OCI-LY1 (cell line): ENCODE data around the gene BLOC1S6.

ENCODE experiments used
- EZH2 ChIP-seq: fragments of 200-600 bp; sonication (generic), shearing (Covaris generic); IDR thresholded peaks from 2 replicates; pipeline ENCODE4 v1.8.0; 2017; ENCODE audit warnings: borderline replicate concordance, mixed run types, mild to moderate bottlenecking, antibody characterized with exemption, low read length, moderate library complexity, mixed read lengths
- TF ChIP-seq, protein P1 (sequence below): fragments of 200-600 bp; sonication (generic), shearing (Covaris generic); IDR thresholded peaks from 2 replicates; pipeline ENCODE4 v1.5.1; 2017; ENCODE audit warnings: mild to moderate bottlenecking, antibody characterized with exemption, low read length, moderate library complexity, mixed read lengths

DNA sequence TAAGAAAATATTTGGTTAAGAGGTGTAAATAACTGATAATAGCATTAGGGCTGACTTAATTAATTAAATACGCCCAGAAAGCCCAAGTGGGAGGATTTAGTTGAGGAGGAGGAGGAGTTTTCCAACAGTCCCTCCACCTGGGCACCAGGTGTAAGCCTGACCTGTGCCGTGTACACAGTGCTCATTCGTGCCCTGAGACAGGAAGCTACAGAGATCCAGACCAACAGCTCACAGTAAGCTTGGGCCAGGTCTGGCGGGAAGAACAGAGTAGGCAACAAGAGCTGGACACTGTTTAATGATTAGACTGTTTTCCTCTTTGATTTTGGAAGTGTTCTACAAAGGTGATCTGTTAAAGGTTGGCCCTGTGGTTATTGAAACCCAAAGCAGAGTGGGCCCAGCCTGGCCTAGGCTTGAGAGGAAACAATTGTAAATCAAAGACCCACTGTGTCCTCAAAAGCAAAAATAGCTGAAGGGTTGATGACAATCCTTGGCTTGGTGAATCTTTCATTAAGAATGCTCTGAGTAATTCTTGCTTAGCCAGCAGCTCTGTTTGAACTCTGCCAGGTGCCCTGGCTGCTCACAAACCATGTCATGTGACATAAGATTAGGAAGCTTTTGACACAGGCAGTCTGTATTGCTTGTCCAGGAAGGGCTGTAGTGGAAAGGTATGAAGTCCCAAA, 61.5 kb downstream of the BLOC1S6 start:
- TF ChIP-seq, protein P1, sequence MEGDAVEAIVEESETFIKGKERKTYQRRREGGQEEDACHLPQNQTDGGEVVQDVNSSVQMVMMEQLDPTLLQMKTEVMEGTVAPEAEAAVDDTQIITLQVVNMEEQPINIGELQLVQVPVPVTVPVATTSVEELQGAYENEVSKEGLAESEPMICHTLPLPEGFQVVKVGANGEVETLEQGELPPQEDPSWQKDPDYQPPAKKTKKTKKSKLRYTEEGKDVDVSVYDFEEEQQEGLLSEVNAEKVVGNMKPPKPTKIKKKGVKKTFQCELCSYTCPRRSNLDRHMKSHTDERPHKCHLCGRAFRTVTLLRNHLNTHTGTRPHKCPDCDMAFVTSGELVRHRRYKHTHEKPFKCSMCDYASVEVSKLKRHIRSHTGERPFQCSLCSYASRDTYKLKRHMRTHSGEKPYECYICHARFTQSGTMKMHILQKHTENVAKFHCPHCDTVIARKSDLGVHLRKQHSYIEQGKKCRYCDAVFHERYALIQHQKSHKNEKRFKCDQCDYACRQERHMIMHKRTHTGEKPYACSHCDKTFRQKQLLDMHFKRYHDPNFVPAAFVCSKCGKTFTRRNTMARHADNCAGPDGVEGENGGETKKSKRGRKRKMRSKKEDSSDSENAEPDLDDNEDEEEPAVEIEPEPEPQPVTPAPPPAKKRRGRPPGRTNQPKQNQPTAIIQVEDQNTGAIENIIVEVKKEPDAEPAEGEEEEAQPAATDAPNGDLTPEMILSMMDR = no peak
- no peak for TF ChIP-seq EZH2
